Tibial artery (tissue), 4 donors: ENCODE results near the gene C16orf96.
A peak's percentile ranks its signal among the peaks of the same experiment; 100 is the strongest.

ENCODE experiments used
- DNase-seq, 2 donors: peaks; one replicate each; pipeline ENCODE4 v3.0.0-alpha.2; 2019
- H3K27ac ChIP-seq, 2 donors: fragments of 200-600 bp; sonication (generic) in 1 of 2; 1 replicate in 1 of 2; 2 replicates in 1 of 2; pipeline ENCODE4 v1.5.1; 2018 to 2019; ENCODE audit warnings: mild to moderate bottlenecking in 1 of 2
- H3K27me3 ChIP-seq, 2 donors: fragments of 200-600 bp; sonication (generic) in 1 of 2; one replicate each; pipeline versions ENCODE4 v1.5.1 to v1.6.0; 2016 to 2019
- H3K36me3 ChIP-seq, 3 donors: fragments of 200-600 bp; sonication (generic) in 2 of 3; one replicate each; pipeline ENCODE4 v1.5.1; 2016 to 2019; ENCODE audit warnings: mild to moderate bottlenecking in 2 of 3
- H3K4me1 ChIP-seq, 4 donors: fragments of 200-600 bp; sonication (generic) in 2 of 4; 1 replicate in 3 of 4; 2 replicates in 1 of 4; pipeline ENCODE4 v1.5.1; 2016 to 2019
- H3K4me3 ChIP-seq, 2 donors: fragments of 200-600 bp; sonication (generic) in 1 of 2; 1 replicate in 1 of 2; 2 replicates in 1 of 2; pipeline ENCODE4 v1.5.1; 2018 to 2019; ENCODE audit warnings: mild to moderate bottlenecking in 2 of 2
- H3K9me3 ChIP-seq, 3 donors: fragments of 200-600 bp; sonication (generic) in 1 of 3; one replicate each; pipeline ENCODE4 v1.5.1; 2016 to 2019
- intact Hi-C: fragments of 100-400 bp; cut with DNase I; formaldehyde crosslinking; loops from one replicate; pipeline ENCODE4 v1.15.0; 2023; ENCODE audit warnings: low total_unique reads
- TF ChIP-seq, protein P1 (sequence below), 2 experiments: fragments of 200-600 bp in 1 of 2; fragments of 450-650 bp in 1 of 2; IDR thresholded peaks; one replicate each; pipeline ENCODE4 v1.5.1; 2017 to 2019; ENCODE audit warnings: antibody characterized with exemption in 2 of 2, mild to moderate bottlenecking in 1 of 2, moderate library complexity in 1 of 2

The C16orf96 gene

GRCh38 chr16:4624827-4625559, 68.9 kb downstream of the C16orf96 start:
- TF ChIP-seq, protein P1, sequence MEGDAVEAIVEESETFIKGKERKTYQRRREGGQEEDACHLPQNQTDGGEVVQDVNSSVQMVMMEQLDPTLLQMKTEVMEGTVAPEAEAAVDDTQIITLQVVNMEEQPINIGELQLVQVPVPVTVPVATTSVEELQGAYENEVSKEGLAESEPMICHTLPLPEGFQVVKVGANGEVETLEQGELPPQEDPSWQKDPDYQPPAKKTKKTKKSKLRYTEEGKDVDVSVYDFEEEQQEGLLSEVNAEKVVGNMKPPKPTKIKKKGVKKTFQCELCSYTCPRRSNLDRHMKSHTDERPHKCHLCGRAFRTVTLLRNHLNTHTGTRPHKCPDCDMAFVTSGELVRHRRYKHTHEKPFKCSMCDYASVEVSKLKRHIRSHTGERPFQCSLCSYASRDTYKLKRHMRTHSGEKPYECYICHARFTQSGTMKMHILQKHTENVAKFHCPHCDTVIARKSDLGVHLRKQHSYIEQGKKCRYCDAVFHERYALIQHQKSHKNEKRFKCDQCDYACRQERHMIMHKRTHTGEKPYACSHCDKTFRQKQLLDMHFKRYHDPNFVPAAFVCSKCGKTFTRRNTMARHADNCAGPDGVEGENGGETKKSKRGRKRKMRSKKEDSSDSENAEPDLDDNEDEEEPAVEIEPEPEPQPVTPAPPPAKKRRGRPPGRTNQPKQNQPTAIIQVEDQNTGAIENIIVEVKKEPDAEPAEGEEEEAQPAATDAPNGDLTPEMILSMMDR (IDR thresholded peaks at IDR 0.05) = no peak
- DNase-seq = peak; percentile 70 to 81
- no peaks in the 10 kb centered on the region for H3K9me3 ChIP-seq
- H3K4me1 ChIP-seq = peaks cover 0 to 34% (median 23%) of the 10 kb centered on the region in 4 donors
- peak overlapping the region; percentile 62 to 93 for H3K4me3 ChIP-seq
- intact Hi-C loops = no loop called here
- no peaks in the 10 kb centered on the region for H3K36me3 ChIP-seq
- peak overlapping the region; percentile 83 to 90 for H3K27ac ChIP-seq
- H3K27me3 ChIP-seq = no peaks in the 10 kb centered on the region

DNA sequence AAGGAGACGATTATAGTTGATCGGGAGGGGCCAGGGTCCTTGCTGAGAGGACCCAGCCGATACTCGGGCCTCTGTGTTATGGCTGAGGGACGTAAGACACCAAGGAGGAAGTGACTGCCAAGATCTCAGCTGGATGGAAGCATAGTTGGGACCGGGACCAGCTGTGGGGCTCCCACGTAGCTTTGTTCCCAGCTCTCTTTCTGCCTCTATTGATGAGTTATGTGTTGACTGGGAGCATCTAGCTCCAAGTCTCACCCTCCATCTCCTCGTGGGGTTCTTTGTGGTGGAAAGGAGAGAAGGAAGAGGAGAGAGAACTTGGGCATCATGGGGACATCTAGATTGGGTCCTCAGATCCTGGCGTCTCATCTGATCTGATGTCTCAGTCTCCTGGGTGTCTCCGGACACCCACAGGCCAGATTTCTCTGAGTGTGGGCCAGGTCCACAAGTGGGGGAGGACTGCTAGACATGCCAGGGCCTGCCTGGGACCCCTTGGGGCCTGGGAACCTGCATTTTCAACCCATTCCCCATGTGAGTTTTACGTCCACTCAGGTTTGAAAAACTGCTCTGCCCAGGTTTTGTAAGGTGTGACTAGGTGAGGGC, 69.5 kb downstream of the C16orf96 start:
- H3K36me3 ChIP-seq = no peaks in the 10 kb centered on the region
- peak overlapping the region; percentile 62 to 93 for H3K4me3 ChIP-seq
- H3K27ac ChIP-seq = peak overlapping the region; percentile 83 to 90
- H3K4me1 ChIP-seq = peaks cover 0 to 34% (median 23%) of the 10 kb centered on the region in 4 donors
- H3K27me3 ChIP-seq = no peaks in the 10 kb centered on the region
- no peak for DNase-seq
- H3K9me3 ChIP-seq = no peaks in the 10 kb centered on the region
- TF ChIP-seq, protein P1 (IDR thresholded peaks at IDR 0.05) = no peak
- intact Hi-C loops = no loop called here

DNA sequence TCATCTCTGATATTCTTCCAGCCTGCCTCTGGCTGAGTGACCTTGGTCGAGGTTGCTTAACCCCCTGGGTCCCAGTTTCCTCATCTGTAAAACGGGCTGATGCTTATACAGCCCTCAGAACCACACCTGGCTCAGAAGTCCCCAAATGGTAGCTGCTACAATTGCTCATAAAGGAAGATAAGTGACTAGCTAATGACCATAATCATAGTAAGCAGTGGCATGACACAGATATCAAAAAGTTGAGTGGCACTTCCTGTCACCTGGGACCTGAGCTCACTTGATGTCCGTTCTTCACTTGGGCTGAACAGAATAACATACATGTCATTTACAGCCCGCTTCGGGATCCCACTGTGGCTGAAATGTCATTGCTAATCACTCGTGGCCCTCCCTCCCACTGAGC, 70.3 kb downstream of the C16orf96 start:
- intact Hi-C loops = no loop called here
- peak overlapping the region; percentile 83 to 90 for H3K27ac ChIP-seq
- no peak for DNase-seq
- peaks cover 0 to 34% (median 23%) of the 10 kb centered on the region in 4 donors for H3K4me1 ChIP-seq
- peak overlapping the region; percentile 62 to 93 for H3K4me3 ChIP-seq
- no peaks in the 10 kb centered on the region for H3K27me3 ChIP-seq
- TF ChIP-seq, protein P1 (IDR thresholded peaks at IDR 0.05) = no peak
- no peaks in the 10 kb centered on the region for H3K36me3 ChIP-seq
- H3K9me3 ChIP-seq = peaks cover 0 to 5% (median 0%) of the 10 kb centered on the region in 3 donors

DNA sequence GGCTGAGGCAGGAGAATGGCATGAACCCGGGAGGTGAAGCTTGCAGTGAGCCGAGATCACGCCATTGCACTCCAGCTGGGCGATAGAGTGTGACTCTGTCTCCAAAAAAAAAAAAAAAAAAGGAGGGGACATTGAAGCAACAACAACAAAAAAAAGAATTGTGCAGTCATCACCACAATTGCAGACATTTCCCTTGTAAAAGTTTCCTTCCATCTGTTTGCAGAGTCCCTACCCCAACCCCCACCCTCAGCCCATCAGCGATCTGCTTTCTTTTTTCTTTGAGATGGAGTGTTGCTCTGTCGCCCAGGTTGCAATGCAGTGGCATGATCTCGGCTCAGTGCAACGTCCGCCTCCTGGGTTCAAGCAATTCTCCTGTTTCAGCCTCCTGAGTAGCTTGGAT, 72.1 kb downstream of the C16orf96 start:
- no peak overlapping the region for H3K27ac ChIP-seq
- H3K4me3 ChIP-seq = no peak overlapping the region
- no peak for DNase-seq
- H3K4me1 ChIP-seq = peaks cover 0 to 34% (median 23%) of the 10 kb centered on the region in 4 donors
- no peaks in the 10 kb centered on the region for H3K27me3 ChIP-seq
- no peaks in the 10 kb centered on the region for H3K36me3 ChIP-seq
- peaks cover 0 to 6% (median 0%) of the 10 kb centered on the region in 3 donors for H3K9me3 ChIP-seq
- intact Hi-C loops = no loop called here
- TF ChIP-seq, protein P1 (IDR thresholded peaks at IDR 0.05) = no peak

DNA sequence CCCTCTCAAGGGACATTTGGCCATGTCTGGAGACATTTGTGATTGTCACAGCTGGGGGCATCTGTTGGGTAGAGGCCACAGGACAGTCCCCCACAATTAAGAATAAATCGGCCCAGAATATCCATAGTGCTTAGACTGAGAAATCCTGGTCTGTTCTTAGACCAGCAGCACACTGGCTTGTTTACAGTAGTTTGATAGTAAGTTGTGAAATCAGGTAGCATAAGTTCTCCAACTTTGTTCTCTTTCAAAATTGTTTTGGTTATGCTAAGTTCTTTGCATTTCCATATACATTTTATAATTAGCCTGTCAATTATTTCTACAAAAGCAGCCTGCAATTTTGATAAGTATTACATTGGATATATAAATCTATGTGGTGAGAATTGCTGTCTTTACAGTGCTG, 75.3 kb downstream of the C16orf96 start:
- intact Hi-C loops = no loop called here
- Histone ChIP-seq H3K36me3 (peaks cover 5 to 19% (median 10%) of the 10 kb centered on the region in 3 donors), H3K27ac (no peak overlapping the region), H3K9me3 (peaks cover 0 to 6% (median 0%) of the 10 kb centered on the region in 3 donors), H3K4me3 (no peak overlapping the region), H3K4me1 (peaks cover 0 to 15% (median 9%) of the 10 kb centered on the region in 4 donors), H3K27me3 (no peaks in the 10 kb centered on the region)
- DNase-seq = no peak
- TF ChIP-seq, protein P1 (IDR thresholded peaks at IDR 0.05) = no peak
